ENCODE results near the gene LRRC4C. TPM values are rescaled to one million over a fixed set of nuclear protein-coding genes. Genes with fewer than 3 reads are reported as not detected.
"Not testable (repeated sequence)": the region's sequence is repeated elsewhere in the genome, so short reads cannot be mapped to it uniquely, and the experiment has no call there.

The LRRC4C gene
- total RNA-seq, 1 experiment from 2014 or later: 0.72 TPM

DNA sequence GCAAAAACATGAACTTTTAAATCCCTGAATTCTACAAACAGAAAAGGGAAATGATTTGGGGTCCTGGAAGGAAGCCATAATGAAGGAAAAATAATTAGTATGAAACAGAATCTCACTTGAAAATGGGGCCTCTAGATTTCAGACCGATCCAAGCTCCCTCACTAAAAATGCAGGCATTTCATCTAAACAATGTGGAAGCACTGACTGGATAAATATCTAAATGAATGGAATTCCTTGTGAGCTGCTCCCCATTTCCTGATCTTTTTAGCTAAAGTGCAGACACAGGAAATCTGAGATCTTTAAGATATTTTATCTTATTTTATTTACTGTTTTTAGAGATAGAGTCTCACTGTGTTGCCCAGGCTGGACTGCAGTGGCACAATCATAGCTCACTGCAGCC, 1255.8 kb downstream of the LRRC4C start (continued):
- TF ChIP-seq, protein P1, sequence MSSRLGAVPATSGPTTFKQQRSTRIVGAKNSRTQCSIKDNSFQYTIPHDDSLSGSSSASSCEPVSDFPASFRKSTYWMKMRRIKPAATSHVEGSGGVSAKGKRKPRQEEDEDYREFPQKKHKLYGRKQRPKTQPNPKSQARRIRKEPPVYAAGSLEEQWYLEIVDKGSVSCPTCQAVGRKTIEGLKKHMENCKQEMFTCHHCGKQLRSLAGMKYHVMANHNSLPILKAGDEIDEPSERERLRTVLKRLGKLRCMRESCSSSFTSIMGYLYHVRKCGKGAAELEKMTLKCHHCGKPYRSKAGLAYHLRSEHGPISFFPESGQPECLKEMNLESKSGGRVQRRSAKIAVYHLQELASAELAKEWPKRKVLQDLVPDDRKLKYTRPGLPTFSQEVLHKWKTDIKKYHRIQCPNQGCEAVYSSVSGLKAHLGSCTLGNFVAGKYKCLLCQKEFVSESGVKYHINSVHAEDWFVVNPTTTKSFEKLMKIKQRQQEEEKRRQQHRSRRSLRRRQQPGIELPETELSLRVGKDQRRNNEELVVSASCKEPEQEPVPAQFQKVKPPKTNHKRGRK (CRISPR knock-in tag; IDR thresholded peaks at IDR 0.05; ENCODE audit: borderline replicate concordance): no peak
- no peak for TF ChIP-seq NR1H2 (CRISPR knock-in tag; IDR thresholded peaks at IDR 0.05)
- TF ChIP-seq, protein P2, sequence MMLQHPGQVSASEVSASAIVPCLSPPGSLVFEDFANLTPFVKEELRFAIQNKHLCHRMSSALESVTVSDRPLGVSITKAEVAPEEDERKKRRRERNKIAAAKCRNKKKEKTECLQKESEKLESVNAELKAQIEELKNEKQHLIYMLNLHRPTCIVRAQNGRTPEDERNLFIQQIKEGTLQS (CRISPR knock-in tag; conservative IDR thresholded peaks at IDR 0.05): no peak
- TF ChIP-seq, protein P3, sequence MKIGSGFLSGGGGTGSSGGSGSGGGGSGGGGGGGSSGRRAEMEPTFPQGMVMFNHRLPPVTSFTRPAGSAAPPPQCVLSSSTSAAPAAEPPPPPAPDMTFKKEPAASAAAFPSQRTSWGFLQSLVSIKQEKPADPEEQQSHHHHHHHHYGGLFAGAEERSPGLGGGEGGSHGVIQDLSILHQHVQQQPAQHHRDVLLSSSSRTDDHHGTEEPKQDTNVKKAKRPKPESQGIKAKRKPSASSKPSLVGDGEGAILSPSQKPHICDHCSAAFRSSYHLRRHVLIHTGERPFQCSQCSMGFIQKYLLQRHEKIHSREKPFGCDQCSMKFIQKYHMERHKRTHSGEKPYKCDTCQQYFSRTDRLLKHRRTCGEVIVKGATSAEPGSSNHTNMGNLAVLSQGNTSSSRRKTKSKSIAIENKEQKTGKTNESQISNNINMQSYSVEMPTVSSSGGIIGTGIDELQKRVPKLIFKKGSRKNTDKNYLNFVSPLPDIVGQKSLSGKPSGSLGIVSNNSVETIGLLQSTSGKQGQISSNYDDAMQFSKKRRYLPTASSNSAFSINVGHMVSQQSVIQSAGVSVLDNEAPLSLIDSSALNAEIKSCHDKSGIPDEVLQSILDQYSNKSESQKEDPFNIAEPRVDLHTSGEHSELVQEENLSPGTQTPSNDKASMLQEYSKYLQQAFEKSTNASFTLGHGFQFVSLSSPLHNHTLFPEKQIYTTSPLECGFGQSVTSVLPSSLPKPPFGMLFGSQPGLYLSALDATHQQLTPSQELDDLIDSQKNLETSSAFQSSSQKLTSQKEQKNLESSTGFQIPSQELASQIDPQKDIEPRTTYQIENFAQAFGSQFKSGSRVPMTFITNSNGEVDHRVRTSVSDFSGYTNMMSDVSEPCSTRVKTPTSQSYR (CRISPR knock-in tag; IDR thresholded peaks at IDR 0.05): no peak

DNA sequence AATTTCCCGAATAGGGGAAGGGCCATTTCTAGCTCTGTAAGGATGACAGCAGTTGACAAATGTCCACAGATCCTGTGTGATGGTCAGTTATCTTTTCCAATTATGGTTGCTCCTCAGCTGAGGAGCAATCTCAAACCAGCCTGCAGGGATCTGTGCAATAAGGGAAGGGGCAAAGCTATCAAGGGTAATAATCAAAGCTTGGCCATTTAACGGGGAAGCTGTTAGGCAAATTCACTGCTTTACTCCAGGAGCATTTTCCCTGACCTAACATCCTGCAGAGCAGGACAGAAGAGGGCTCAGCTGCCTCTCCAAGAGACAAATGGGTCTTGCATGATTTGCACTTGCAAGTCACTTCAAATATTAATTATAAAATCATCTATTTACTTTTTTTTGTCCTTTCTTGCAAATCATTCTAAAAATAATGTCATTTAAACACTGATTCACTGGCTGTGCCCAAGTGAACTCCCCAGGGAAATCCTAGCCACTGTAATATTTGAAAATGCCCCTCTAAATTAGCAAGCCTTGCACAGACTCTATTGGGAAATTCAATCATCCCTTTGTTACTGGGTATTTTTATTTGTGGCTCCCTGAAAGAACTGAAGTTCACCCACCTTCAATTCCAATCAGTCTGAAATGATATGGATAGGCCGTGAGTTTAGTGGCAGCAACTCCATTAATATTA, 1256.7 kb downstream of the LRRC4C start:
- Mint-ChIP-seq H3K27me3 (ENCODE audit: low read depth) (peaks cover 99% of the 10 kb centered on the region), H3K4me3 (peak overlapping the region; percentile 38; the same call in 1 of the 2 replicates), H3K36me3 (no peaks in the 10 kb centered on the region; the same call in 1 of the 2 replicates), H3K27ac (no peak overlapping the region), H3K4me1 (peaks cover 46% of the 10 kb centered on the region), H3K9me3 (no peaks in the 10 kb centered on the region)
- DNase-seq (ENCODE audit: low spot score) (no peak), ATAC-seq (peak; percentile 24; the same call in 1 of the 2 replicates)
- TF ChIP-seq, protein P4, sequence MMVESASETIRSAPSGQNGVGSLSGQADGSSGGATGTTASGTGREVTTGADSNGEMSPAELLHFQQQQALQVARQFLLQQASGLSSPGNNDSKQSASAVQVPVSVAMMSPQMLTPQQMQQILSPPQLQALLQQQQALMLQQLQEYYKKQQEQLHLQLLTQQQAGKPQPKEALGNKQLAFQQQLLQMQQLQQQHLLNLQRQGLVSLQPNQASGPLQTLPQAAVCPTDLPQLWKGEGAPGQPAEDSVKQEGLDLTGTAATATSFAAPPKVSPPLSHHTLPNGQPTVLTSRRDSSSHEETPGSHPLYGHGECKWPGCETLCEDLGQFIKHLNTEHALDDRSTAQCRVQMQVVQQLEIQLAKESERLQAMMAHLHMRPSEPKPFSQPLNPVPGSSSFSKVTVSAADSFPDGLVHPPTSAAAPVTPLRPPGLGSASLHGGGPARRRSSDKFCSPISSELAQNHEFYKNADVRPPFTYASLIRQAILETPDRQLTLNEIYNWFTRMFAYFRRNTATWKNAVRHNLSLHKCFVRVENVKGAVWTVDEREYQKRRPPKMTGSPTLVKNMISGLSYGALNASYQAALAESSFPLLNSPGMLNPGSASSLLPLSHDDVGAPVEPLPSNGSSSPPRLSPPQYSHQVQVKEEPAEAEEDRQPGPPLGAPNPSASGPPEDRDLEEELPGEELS (CRISPR knock-in tag; IDR thresholded peaks at IDR 0.05): no peak
- no peak for TF ChIP-seq EMX1 (CRISPR knock-in tag; IDR thresholded peaks at IDR 0.05)
- no peak for TF ChIP-seq ZNF263 (CRISPR knock-in tag; IDR thresholded peaks at IDR 0.05; ENCODE audit: low read depth)
- TF ChIP-seq, protein P5, sequence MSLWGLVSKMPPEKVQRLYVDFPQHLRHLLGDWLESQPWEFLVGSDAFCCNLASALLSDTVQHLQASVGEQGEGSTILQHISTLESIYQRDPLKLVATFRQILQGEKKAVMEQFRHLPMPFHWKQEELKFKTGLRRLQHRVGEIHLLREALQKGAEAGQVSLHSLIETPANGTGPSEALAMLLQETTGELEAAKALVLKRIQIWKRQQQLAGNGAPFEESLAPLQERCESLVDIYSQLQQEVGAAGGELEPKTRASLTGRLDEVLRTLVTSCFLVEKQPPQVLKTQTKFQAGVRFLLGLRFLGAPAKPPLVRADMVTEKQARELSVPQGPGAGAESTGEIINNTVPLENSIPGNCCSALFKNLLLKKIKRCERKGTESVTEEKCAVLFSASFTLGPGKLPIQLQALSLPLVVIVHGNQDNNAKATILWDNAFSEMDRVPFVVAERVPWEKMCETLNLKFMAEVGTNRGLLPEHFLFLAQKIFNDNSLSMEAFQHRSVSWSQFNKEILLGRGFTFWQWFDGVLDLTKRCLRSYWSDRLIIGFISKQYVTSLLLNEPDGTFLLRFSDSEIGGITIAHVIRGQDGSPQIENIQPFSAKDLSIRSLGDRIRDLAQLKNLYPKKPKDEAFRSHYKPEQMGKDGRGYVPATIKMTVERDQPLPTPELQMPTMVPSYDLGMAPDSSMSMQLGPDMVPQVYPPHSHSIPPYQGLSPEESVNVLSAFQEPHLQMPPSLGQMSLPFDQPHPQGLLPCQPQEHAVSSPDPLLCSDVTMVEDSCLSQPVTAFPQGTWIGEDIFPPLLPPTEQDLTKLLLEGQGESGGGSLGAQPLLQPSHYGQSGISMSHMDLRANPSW (CRISPR knock-in tag; conservative IDR thresholded peaks at IDR 0.05; ENCODE audit: low read depth): no peak
- TF ChIP-seq, protein P6, sequence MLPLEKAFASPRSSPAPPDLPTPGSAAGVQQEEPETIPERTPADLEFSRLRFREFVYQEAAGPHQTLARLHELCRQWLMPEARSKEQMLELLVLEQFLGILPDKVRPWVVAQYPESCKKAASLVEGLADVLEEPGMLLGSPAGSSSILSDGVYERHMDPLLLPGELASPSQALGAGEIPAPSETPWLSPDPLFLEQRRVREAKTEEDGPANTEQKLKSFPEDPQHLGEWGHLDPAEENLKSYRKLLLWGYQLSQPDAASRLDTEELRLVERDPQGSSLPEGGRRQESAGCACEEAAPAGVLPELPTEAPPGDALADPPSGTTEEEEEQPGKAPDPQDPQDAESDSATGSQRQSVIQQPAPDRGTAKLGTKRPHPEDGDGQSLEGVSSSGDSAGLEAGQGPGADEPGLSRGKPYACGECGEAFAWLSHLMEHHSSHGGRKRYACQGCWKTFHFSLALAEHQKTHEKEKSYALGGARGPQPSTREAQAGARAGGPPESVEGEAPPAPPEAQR (CRISPR knock-in tag; IDR thresholded peaks at IDR 0.05): no peak
- TF ChIP-seq PRRX2 (CRISPR knock-in tag; IDR thresholded peaks at IDR 0.05): no peak
- no peak for TF ChIP-seq CBFB (CRISPR knock-in tag; IDR thresholded peaks at IDR 0.05; ENCODE audit: low read depth)
- TF ChIP-seq GRHL2 (CRISPR knock-in tag; IDR thresholded peaks at IDR 0.05; ENCODE audit: insufficient replicate concordance, severe bottlenecking): no peak
- TF ChIP-seq TCF7 (CRISPR knock-in tag; IDR thresholded peaks at IDR 0.05; ENCODE audit: low read depth): no peak
- ChIA-PET CTCF (interaction anchor here (1.2 to 1.5 kb wide), 3 partner anchors 10 to 91 kb away, joined by 5 to 7 read pairs (median 6); no protein-coding TSS in a partner anchor), POLR2A (interaction anchor here (1.1 kb wide), 2 partner anchors 14 to 24 kb away, joined by 3 read pairs; no protein-coding TSS in a partner anchor)

DNA sequence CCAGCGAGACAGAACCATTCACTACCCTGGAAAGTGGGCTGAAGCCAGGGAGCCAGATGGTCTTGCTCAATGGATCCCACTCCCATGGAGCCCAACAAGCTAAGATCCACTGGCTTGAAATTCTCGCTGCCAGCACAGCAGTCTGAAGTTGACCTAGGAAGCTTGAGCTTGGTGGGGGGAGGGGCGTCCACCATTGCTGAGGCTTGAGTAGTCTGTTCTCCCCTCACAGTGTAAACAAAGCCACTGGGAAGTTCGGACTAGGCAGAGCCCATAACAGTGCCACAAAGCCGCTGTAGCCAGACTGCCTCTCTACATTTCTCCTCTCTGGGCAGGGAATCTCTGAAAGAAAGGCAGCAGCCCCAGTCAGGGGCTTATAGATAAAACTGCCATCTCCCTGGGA, 1266.9 kb downstream of the LRRC4C start:
- ATAC-seq, H3K4me1 Mint-ChIP-seq, H3K9me3 Mint-ChIP-seq, H3K4me3 Mint-ChIP-seq, H3K27ac Mint-ChIP-seq, H3K36me3 Mint-ChIP-seq, POLR2A ChIA-PET: not testable (repeated sequence)
- peak; percentile 29 for DNase-seq (ENCODE audit: low spot score)
- CTCF ChIA-PET: interaction anchor here (0.6 to 1.4 kb wide), 2 partner anchors 9 to 11 kb away, joined by 5 read pairs; no protein-coding TSS in a partner anchor
- peaks cover 85% of the 10 kb centered on the region for H3K27me3 Mint-ChIP-seq (ENCODE audit: low read depth)
